HG03060 (cell line): Measurements from ENCODE around the gene NTMT1.
"Not testable (repeated sequence)": the region's sequence is repeated elsewhere in the genome, so short reads cannot be mapped to it uniquely, and the experiment has no call there.

Experiments
- ATAC-seq: cut with Tn5 transposase; IDR thresholded peaks from one replicate; pipeline ENCODE4 v1.9.1; 2021; ENCODE audit warnings: low read depth, moderate number of reproducible peaks; ENCODE audit not compliant: unreplicated experiment

The NTMT1 gene

GRCh38 chr9:129649726-129650679, 24.0 kb downstream of the NTMT1 start:
- ATAC-seq: no peak

DNA sequence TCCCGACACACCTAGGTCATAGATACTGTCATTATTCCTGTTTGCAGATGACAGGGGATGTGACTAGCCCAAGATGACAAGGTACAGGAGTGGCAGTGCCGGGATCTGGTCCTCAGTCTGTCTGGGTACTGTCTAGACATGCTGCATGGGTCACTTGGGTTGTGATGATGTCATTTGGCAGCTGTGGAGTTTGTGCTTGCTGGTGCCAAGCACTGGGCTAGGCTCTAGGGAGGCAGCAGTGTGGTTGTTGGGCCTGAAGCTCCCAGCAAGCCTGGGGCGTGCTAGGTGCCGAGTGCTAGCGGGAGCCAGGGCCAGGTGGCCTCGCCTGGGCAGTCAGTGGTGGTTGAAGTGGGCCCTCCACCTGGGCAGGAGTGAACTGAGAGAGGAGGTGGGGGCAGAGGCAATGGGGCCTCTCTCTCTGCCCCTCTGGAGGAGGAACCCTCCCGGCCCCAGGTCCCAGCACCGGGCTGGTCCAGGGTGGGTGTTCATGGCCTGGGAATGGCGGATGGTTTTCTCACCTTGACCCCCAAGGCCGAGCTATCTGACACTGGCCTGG, 24.8 kb downstream of the NTMT1 start:
- ATAC-seq: no peak

GRCh38 chr9:129653823-129654553, 28.0 kb downstream of the NTMT1 start:
- no peak for ATAC-seq

GRCh38 chr9:129654554-129655040, 28.6 kb downstream of the NTMT1 start:
- ATAC-seq: no peak

GRCh38 chr9:129655154-129655553, 29.2 kb downstream of the NTMT1 start:
- ATAC-seq: no peak

GRCh38 chr9:129655696-129656095, 29.7 kb downstream of the NTMT1 start:
- no peak for ATAC-seq

DNA sequence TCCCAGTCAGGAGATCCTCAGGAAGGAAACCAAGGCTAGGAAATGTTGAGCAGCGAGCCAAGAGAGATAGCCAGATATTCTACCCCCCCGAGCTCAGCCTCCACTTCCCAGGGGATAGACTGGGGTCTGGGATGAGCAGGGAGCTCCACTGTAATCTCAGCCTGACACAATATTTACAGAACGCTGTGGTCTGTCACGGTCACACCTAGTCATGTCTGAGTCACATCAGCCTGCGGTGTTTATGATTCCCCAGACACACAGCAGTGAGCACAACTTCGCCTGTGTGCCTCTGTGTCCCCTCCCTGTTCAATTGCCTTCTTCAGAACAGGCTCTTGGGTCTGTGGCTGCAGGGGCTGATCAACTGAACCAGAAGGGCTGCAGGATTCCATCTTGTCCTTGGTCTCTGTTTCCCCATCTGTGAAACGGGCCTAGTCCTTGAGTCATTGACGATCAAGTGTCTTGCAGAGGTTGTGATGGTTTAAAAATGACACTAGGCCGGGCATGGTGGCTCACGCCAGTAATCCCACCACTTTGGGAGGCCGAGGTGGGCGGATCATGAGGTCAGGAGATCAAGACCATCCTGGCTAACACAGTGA, 30.9 kb downstream of the NTMT1 start:
- ATAC-seq: no peak

GRCh38 chr9:129661029-129661428, 35.1 kb downstream of the NTMT1 start:
- ATAC-seq: no peak

GRCh38 chr9:129662239-129662638, 36.3 kb downstream of the NTMT1 start:
- not testable (repeated sequence) for ATAC-seq

DNA sequence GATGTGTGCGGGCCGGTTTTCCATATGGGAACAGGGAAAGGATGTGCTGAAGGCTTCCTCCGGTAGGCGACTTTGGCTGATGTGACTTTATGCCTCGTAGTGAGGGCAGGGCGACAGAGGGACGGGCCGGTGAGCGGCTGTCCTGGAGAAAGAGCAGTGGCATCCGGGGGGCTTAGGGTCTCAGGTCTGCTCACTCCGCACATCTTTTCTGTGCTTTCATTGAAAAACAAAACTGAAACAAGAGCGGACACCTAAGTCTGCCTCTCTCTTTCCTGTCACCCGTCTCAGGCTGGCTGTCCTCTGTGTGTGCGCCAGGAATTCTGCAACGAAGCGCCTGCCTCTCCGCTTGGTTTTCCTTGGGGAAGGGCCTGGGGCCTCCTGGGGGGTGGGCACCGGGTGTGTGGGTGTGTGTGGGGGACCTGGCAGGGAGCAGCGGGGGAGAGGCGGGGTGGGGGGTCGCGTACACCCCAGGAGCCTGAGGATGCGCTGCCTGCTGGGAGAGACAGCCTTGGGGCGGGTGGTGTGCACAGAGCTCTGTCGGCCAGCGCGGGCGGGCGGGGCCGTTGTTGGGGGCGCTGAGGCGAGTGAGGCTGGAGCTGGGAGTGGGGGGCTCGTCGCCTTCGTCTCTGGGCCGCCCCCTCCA, 38.9 kb downstream of the NTMT1 start:
- no peak for ATAC-seq

DNA sequence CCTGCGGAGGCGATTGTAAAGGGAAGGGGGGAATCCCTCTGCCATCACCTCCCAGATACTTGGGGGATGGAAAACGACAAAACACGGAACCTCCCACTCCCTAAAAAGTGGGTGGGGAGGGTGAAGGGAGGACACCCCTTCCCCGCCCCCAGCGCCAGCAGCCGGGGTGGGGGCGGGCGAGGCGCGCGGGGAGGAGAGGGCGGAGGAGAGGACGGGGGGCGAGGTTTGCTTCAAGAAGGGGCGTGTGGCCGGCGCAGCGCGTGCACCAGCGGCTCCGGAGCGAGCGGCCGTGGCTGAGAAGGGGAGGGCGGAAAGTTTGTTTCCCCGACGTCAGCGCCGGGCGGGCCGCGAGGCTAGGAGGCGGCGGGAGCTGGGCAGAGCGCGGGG, 39.4 kb downstream of the NTMT1 start, which contains the start of gene PRRX2:
PRRX2 (plus strand) TSS at position 259 of the 387 bp plus-strand sequence. CDS start 221 bp downstream, outside the sequence.
- ATAC-seq: no peak

GRCh38 chr9:129665814-129666520, 40.0 kb downstream of the NTMT1 start:
- no peak for ATAC-seq

DNA sequence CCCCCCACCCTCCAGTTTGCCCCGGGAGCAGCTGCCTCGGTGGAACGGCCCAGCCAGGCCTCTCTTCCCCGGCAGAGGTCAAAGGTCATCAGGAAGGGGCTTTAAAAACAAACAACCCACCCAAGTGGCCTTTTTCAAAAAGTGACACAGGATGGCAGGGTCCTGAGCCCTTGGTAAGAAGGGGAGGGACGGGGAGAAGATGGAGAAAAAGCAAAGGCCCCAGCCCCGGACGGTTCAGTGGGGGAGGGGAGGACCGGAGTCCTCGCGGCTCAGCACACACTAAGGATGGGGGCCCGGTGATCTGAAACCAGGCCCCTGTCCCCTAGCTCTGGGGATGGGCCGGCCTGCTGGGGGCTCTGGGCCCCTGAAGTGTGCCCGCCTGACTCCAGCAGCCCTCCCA, 40.6 kb downstream of the NTMT1 start:
- ATAC-seq: no peak

DNA sequence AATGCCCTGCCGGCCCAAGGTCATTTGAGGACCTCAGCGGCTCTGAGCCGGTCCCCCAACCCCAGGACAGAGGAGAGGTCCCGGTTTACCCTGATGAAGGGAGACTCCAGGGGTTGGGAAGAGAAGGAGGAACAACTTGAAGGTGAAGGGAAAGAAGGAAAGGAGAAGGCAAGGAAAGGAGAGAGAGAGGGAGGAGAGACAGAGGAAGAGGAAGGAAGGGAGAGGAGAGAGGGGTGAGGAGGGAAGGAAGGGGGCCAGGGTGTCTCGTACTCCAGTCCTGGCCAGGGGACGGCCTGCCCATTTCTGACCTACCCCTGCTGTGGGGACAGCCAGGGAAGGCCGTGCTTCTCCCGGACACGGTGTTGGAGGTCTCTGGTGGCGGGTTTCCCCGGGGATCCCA, 41.4 kb downstream of the NTMT1 start:
- ATAC-seq: no peak

GRCh38 chr9:129667850-129668249, 41.9 kb downstream of the NTMT1 start:
- no peak for ATAC-seq

DNA sequence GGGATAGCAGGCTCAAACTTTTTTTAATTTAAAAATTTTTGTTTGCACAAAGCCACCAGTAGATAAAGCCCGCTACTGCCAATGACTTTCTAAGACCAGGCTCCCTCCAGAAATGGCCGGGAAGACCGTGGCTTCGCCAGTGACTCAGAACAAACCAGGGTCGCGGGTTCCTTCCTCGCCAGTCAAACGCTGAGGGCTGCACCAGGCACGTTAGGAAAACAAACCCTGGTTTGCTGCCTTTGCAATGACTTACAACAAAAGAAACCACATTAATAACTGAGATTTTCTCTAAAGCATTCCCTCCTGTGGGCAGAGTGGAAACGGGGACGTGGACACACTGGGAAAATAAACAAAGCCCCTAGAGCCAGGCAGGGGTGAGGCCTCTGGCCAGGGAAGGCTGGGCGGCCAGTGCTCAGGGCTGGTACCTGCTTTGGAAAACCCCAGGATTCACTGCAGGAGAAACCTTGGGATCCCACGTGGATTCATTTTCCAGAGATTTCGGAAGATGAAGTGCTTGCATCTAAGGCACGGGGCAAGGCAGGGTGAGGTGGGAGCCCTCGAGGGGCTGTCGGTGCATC, 43.3 kb downstream of the NTMT1 start:
- ATAC-seq: no peak

DNA sequence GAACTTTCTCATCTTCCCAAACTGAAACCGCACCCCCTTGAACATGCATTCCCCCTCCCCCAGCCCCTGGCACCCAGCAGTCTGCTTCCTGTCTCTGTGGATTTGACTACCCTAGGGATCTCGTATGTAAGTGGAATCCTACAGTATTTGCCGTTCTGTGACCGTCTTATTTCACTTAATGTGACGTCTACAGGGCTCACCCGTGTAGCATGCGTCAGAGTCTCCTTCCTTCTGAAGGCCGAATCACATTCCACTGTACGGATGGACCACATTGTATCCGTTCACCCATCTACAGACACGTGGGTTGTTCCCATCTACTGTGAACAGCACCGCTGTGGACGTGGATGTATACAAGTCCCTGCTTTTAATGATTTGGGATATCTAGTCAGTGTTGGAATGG, 44.0 kb downstream of the NTMT1 start:
- no peak for ATAC-seq

DNA sequence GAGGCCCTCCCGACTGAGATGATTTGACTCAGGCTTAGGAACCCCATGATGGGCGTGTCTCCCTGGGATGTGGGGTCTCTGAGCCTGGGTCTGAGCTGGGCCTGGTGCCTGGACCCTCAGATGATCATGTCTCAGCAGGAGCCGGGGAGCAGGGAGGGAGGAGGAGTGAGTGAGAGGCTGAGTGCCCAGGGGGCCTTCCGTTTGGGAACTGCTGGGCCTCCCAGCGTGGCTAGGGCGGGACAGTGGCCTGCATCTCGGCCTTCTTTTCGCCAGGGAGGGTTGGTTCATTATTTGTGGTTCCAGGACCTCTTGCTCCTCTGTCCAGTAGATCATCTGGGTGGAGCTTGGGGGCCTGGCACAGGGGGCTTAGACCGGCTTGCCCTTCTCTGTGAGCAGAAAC, 45.1 kb downstream of the NTMT1 start:
- ATAC-seq: no peak

- ATAC-seq: no peak
These were observed 45.6 kb downstream of the NTMT1 start for GRCh38 chr9:129671519-129671918.
